Liver (tissue), 9 donors: ENCODE measurements around the gene MTPN. TPM values are rescaled to one million over a fixed set of nuclear protein-coding genes. Genes with fewer than 3 reads are reported as not detected.

ENCODE experiments used
- DNase-seq: peaks from one replicate; pipeline ENCODE4 v3.0.0-alpha.2; 2017; ENCODE audit warnings: low spot score
- H3K27ac ChIP-seq, 2 donors: one replicate each; pipeline ENCODE4 v1.7.0; 2013; ENCODE audit warnings: inconsistent platforms in 2 of 2, low read length in 2 of 2, control low read depth in 1 of 2, low read depth in 1 of 2, mild to moderate bottlenecking in 1 of 2
- H3K27me3 ChIP-seq, 4 donors: one replicate each; pipeline versions ENCODE4 v1.6.1 to v1.7.0; 2013; ENCODE audit warnings: low read length in 3 of 4, inconsistent platforms in 1 of 4, mild to moderate bottlenecking in 1 of 4, moderate library complexity in 1 of 4; ENCODE audit not compliant: control insufficient read depth in 4 of 4, insufficient read depth in 4 of 4
- H3K36me3 ChIP-seq, 4 donors: one replicate each; pipeline versions ENCODE4 v1.6.1 to v1.7.0; 2013; ENCODE audit warnings: low read length in 3 of 4, mild to moderate bottlenecking in 3 of 4, low read depth in 1 of 4, moderate library complexity in 1 of 4; ENCODE audit not compliant: control insufficient read depth in 4 of 4, insufficient read depth in 3 of 4
- H3K4me1 ChIP-seq, 4 donors: one replicate each; pipeline versions ENCODE4 v1.6.1 to v1.7.0; 2013; ENCODE audit warnings: low read length in 3 of 4, mild to moderate bottlenecking in 3 of 4, moderate library complexity in 1 of 4; ENCODE audit not compliant: control insufficient read depth in 4 of 4, insufficient read depth in 4 of 4
- H3K4me3 ChIP-seq, 3 donors: one replicate each; pipeline versions ENCODE4 v1.6.1 to v1.7.0; 2013; ENCODE audit warnings: low read length in 3 of 3, control low read depth in 1 of 3, low read depth in 1 of 3, mild to moderate bottlenecking in 1 of 3
- H3K9ac ChIP-seq, 2 donors: one replicate each; pipeline ENCODE4 v1.7.0; 2013; ENCODE audit warnings: low read length in 2 of 2, mild to moderate bottlenecking in 2 of 2, moderate library complexity in 2 of 2, control low read depth in 1 of 2, low read depth in 1 of 2
- H3K9me3 ChIP-seq, 4 donors: one replicate each; pipeline versions ENCODE4 v1.6.1 to v1.7.0; 2013; ENCODE audit warnings: low read length in 3 of 4; ENCODE audit not compliant: control insufficient read depth in 4 of 4
- ATF3 ChIP-seq: IDR thresholded peaks from 2 replicates; pipeline ENCODE4 v1.6.1; 2016; ENCODE audit warnings: antibody characterized with exemption
- CTCF ChIP-seq: fragments of 150-350 bp; IDR thresholded peaks from 2 replicates; pipeline ENCODE4 v1.5.1; 2017; ENCODE audit warnings: improper control_type of control experiment, low read depth, low read length; ENCODE audit not compliant: missing input control
- EGR1 ChIP-seq, 2 donors: IDR thresholded peaks; 2 replicates each; pipeline ENCODE4 v1.6.1; 2016 to 2018; ENCODE audit warnings: antibody characterized with exemption in 2 of 2, low read depth in 2 of 2
- FOXA1 ChIP-seq: IDR thresholded peaks from 2 replicates; pipeline ENCODE4 v1.6.1; 2016; ENCODE audit warnings: antibody characterized with exemption
- FOXA2 ChIP-seq: IDR thresholded peaks from 2 replicates; pipeline ENCODE4 v1.6.1; 2016; ENCODE audit warnings: antibody characterized with exemption
- GABPA ChIP-seq, 2 donors: IDR thresholded peaks in 1 of 2; conservative IDR thresholded peaks in 1 of 2; 2 replicates each; pipeline ENCODE4 v1.6.1; 2016; ENCODE audit warnings: antibody characterized with exemption in 2 of 2, mild to moderate bottlenecking in 1 of 2, moderate library complexity in 1 of 2
- HNF4A ChIP-seq, 2 donors: conservative IDR thresholded peaks; 2 replicates each; pipeline ENCODE4 v1.6.1; 2016; ENCODE audit warnings: antibody characterized with exemption in 2 of 2, mild to moderate bottlenecking in 2 of 2
- HNF4G ChIP-seq: IDR thresholded peaks from 2 replicates; pipeline ENCODE4 v1.6.1; 2016; ENCODE audit warnings: antibody characterized with exemption
- JUND ChIP-seq, 2 donors: IDR thresholded peaks; 2 replicates each; pipeline ENCODE4 v1.6.1; 2016; ENCODE audit warnings: antibody characterized with exemption in 2 of 2
- NR2F2 ChIP-seq: IDR thresholded peaks from 2 replicates; pipeline ENCODE4 v1.6.1; 2016; ENCODE audit warnings: antibody characterized with exemption
- RAD21 ChIP-seq, 2 donors: IDR thresholded peaks; 2 replicates each; pipeline ENCODE4 v1.6.1; 2016; ENCODE audit warnings: antibody characterized with exemption in 2 of 2, mild to moderate bottlenecking in 2 of 2
- RXRA ChIP-seq, 2 donors: IDR thresholded peaks; 2 replicates each; pipeline ENCODE4 v1.6.1; 2017 to 2018; ENCODE audit warnings: antibody characterized with exemption in 2 of 2, mild to moderate bottlenecking in 1 of 2
- SP1 ChIP-seq: IDR thresholded peaks from 2 replicates; pipeline ENCODE4 v1.6.1; 2018; ENCODE audit warnings: antibody characterized with exemption, mild to moderate bottlenecking
- TAF1 ChIP-seq: conservative IDR thresholded peaks from 2 replicates; pipeline ENCODE4 v1.6.1; 2016; ENCODE audit warnings: antibody characterized with exemption, mild to moderate bottlenecking
- YY1 ChIP-seq: IDR thresholded peaks from 2 replicates; pipeline ENCODE4 v1.6.1; 2016; ENCODE audit warnings: antibody characterized with exemption, mild to moderate bottlenecking
- ZBTB33 ChIP-seq: IDR thresholded peaks from 2 replicates; pipeline ENCODE4 v1.6.1; 2016; ENCODE audit warnings: antibody characterized with exemption
- WGBS: extraction: QIAGEN DNeasy Blood & Tissue Kit; methylation state at CpG from one replicate; pipeline ENCODE4 v1.1.7; 2013; 5-methylcytosine and 5-hydroxymethylcytosine counted together
- polyA plus RNA-seq, 2 donors: library from polyadenylated mRNA; stranded (reverse) in 1 of 2; unstranded in 1 of 2; fragments of 200-250 nt in 1 of 2; fragments of >200 nt in 1 of 2; fragmentation: Nextera tagmentation in 1 of 2; extraction: Ambion mirVana in 1 of 2; gene quantifications; one replicate each; pipeline versions ENCODE4 v1.2.1 to v1.2.3, GENCODE V29; 2013 to 2015
- total RNA-seq, 2 donors: library from RNA; depleted of rRNA; stranded (reverse); fragments of >200 nt; gene quantifications; one replicate each; pipeline ENCODE4 v1.2.3, GENCODE V29; 2014
- TF ChIP-seq, protein P1 (sequence below): IDR thresholded peaks from 2 replicates; pipeline ENCODE4 v1.6.1; 2016; ENCODE audit warnings: antibody characterized with exemption, mild to moderate bottlenecking
- TF ChIP-seq, protein P2 (sequence below): IDR thresholded peaks from 2 replicates; pipeline ENCODE4 v1.6.1; 2016; ENCODE audit warnings: antibody characterized with exemption
- donor health status: healthy.
- donor health status: healthy.
- donor health status: healthy.
- donor health status: healthy.
- donor health status: healthy.

The MTPN gene
- total and polyA plus RNA-seq, 4 donors, result 24.8 to 88.3 (median 32.8) TPM

DNA sequence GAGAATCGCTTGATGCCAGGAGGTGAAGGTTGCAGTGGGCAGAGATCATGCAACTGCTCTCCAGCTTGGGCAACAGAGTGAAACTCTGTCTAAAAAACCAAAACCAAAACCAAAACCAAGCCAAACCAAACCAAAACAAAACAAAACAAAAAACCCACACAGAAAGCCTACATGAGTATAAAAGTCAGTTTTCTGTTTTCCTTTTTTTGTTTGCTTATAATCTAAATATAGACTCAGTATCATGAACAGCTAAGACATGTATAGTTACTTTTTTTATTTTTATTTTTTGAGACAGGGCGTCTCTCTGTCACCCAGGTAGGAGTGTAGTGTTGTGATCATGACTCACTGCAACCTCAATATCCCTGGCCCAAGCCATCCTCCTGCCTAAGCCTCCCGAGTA, 16.8 kb upstream of the MTPN start:
- WGBS, result 87% methylated on average over 3 of the region's 3 CpGs
- H3K27ac ChIP-seq, result no peak overlapping the region
- H3K27me3 ChIP-seq, result no peaks in the 10 kb centered on the region
- TF ChIP-seq NR2F2 (no peak), GABPA (IDR thresholded peaks at IDR 0.05 in 1 of 2, conservative IDR thresholded peaks at IDR 0.05 in 1 of 2) (no peak), RAD21 (IDR thresholded peaks at IDR 0.05) (no peak), JUND (IDR thresholded peaks at IDR 0.05) (no peak), ZBTB33 (no peak), TAF1 (no peak), FOXA1 (no peak), HNF4A (conservative IDR thresholded peaks at IDR 0.05) (no peak), ATF3 (no peak), FOXA2 (no peak), EGR1 (IDR thresholded peaks at IDR 0.05; ENCODE audit: low read depth in 2 of 2) (no peak), YY1 (no peak), CTCF (no peak), HNF4G (no peak), SP1 (no peak)
- TF ChIP-seq, protein P1, sequence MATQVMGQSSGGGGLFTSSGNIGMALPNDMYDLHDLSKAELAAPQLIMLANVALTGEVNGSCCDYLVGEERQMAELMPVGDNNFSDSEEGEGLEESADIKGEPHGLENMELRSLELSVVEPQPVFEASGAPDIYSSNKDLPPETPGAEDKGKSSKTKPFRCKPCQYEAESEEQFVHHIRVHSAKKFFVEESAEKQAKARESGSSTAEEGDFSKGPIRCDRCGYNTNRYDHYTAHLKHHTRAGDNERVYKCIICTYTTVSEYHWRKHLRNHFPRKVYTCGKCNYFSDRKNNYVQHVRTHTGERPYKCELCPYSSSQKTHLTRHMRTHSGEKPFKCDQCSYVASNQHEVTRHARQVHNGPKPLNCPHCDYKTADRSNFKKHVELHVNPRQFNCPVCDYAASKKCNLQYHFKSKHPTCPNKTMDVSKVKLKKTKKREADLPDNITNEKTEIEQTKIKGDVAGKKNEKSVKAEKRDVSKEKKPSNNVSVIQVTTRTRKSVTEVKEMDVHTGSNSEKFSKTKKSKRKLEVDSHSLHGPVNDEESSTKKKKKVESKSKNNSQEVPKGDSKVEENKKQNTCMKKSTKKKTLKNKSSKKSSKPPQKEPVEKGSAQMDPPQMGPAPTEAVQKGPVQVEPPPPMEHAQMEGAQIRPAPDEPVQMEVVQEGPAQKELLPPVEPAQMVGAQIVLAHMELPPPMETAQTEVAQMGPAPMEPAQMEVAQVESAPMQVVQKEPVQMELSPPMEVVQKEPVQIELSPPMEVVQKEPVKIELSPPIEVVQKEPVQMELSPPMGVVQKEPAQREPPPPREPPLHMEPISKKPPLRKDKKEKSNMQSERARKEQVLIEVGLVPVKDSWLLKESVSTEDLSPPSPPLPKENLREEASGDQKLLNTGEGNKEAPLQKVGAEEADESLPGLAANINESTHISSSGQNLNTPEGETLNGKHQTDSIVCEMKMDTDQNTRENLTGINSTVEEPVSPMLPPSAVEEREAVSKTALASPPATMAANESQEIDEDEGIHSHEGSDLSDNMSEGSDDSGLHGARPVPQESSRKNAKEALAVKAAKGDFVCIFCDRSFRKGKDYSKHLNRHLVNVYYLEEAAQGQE, result no peak
- TF ChIP-seq, protein P2, sequence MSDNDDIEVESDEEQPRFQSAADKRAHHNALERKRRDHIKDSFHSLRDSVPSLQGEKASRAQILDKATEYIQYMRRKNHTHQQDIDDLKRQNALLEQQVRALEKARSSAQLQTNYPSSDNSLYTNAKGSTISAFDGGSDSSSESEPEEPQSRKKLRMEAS, result no peak
- no peaks in the 10 kb centered on the region for H3K9me3 ChIP-seq
- H3K4me3 ChIP-seq, result no peak overlapping the region
- H3K4me1 ChIP-seq, result no peaks in the 10 kb centered on the region
- no peak for DNase-seq
- no peak overlapping the region for H3K9ac ChIP-seq
- H3K36me3 ChIP-seq, result no peaks in the 10 kb centered on the region

- Histone ChIP-seq H3K4me3 (no peak overlapping the region), H3K9ac (no peak overlapping the region), H3K27ac (no peak overlapping the region), H3K27me3 (peaks cover 0 to 4% (median 0%) of the 10 kb centered on the region in 4 donors), H3K4me1 (no peaks in the 10 kb centered on the region), H3K36me3 (no peaks in the 10 kb centered on the region), H3K9me3 (no peaks in the 10 kb centered on the region)
- DNase-seq, result no peak
- WGBS, result 87% methylated on average over 2 of the region's 2 CpGs
- no peak for TF ChIP-seq FOXA2
- TF ChIP-seq ZBTB33, result no peak
- TF ChIP-seq, protein P2, result no peak
- TF ChIP-seq JUND (IDR thresholded peaks at IDR 0.05), result no peak
- TF ChIP-seq ATF3, result no peak
- no peak for TF ChIP-seq GABPA (IDR thresholded peaks at IDR 0.05 in 1 of 2, conservative IDR thresholded peaks at IDR 0.05 in 1 of 2)
- TF ChIP-seq RXRA (IDR thresholded peaks at IDR 0.05), result no peak
- no peak for TF ChIP-seq HNF4A (conservative IDR thresholded peaks at IDR 0.05)
- no peak for TF ChIP-seq FOXA1
- TF ChIP-seq EGR1 (IDR thresholded peaks at IDR 0.05; ENCODE audit: low read depth in 2 of 2), result no peak
- TF ChIP-seq, protein P1, result no peak
- no peak for TF ChIP-seq HNF4G
Measured at GRCh38 chr7:135991906-135992305, 14.7 kb upstream of the MTPN start.
